AG08395 (cell line): ENCODE measurements around the gene GRIPAP1.
"Not testable (repeated sequence)": the region's sequence is repeated elsewhere in the genome, so short reads cannot be mapped to it uniquely, and the experiment has no call there.

Experiments
- DNase-seq: peaks from one replicate; pipeline ENCODE4 v3.0.0; 2012; ENCODE audit warnings: mixed read lengths, low spot score

The GRIPAP1 gene

DNA sequence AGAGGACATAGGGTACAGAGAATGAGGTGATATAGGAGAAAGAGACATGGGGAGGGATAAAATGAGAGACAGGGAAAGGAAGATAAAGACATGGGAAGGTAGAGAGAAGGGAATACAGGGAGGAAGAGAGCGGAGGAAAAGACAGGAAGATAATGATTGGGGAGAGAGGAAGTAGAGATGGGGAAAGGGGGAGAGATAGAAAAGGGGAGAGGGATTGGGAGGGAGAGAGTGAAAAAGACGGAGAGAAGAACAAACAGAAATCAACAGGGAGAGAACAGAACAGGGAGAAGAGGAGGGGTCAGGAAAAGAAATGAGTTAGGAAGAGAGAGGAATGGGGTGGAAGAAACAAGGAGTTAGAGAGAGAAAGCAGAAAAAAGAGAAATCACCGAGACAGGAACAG lies 4.6 kb downstream of the GRIPAP1 start:
- no peak for DNase-seq

DNA sequence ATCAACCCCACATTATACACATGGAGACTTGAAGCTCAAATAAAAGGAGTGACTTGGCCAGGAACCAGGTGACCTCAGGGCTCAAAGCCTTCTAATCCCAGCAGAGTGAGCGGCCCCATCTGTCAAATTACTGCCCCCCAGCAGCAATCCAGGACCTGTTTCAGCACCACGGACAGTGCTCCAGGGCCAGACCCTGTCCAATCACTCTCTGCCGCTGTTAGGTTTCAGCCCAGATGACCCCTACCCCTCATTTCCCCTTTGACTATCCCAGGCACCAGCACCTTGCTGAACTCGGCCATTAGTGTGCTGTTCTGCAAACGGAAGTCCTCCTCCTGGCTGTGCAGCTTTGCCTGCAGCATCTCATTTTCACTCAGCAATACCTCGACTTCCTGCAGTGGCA lies 5.1 kb downstream of the GRIPAP1 start:
- DNase-seq, result no peak

- no peak for DNase-seq
Observed at GRCh38 chrX:48992341-48992740, 9.7 kb downstream of the GRIPAP1 start.

DNA sequence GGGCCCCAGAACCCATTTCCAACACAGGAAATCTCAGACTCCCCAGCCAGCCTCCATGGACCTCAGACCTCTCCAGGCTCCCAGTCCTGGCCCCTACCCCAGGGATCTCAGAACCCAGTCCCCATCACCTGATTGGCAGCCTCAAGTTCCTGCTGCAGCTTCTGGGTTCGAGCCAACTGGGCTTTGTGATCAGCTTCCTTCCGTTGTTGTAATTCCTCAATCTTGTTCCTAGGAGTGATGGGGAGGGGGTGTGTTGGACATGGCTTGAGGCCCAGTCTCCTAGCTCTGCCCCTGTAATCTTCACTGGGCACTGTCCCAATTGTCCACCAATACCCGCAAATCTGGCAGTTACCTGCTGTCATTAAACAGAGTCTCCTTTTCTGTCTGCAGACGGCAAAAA lies 12.6 kb downstream of the GRIPAP1 start:
- DNase-seq, result no peak

GRCh38 chrX:48983896-48984295 lies 18.2 kb downstream of the GRIPAP1 start:
- DNase-seq, result no peak

GRCh38 chrX:48983081-48983480 lies 19.0 kb downstream of the GRIPAP1 start:
- DNase-seq, result no peak

- DNase-seq, result no peak
Observed at GRCh38 chrX:48981178-48981577, 20.9 kb downstream of the GRIPAP1 start.

DNA sequence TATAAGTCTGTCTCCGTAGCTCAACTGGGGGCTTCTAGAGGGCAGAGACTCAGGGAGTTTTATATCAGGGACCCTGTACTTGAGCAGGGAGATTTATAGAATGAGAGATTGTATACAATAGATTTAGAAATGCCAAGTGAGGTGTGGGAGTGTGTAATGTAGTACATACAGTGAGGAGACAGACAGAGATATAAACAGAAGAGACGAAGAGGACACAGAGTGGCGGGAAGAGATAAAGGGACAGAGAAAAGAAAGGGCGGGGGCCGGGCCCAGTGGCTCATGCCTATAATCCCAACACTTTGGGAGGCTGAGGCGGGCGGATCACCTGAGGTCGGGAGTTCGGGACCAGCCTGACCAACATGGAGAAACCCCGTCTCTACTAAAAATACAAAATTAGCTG lies 21.7 kb downstream of the GRIPAP1 start:
- not testable (repeated sequence) for DNase-seq

GRCh38 chrX:48978226-48978625 lies 23.8 kb downstream of the GRIPAP1 start:
- no peak for DNase-seq

DNA sequence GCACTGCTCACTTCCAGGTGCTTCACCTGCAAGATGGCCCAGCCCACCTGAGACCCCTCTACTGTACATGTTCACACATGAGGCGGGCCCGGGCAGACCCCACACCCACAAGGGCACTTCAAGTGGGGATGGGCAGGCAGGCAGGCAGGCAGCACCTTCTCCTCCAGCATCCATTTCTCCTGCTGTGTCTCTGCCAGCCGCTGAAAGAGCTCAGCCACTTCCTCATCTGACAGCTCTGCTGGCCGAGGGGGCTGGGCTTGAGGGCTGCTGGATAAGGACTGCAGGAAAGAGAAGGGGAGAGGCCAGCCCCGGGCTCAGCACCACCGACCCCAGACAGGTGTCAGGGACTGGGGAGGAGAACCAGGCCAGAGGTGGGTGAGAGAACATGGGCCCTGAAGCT lies 26.0 kb downstream of the GRIPAP1 start:
- no peak for DNase-seq

DNA sequence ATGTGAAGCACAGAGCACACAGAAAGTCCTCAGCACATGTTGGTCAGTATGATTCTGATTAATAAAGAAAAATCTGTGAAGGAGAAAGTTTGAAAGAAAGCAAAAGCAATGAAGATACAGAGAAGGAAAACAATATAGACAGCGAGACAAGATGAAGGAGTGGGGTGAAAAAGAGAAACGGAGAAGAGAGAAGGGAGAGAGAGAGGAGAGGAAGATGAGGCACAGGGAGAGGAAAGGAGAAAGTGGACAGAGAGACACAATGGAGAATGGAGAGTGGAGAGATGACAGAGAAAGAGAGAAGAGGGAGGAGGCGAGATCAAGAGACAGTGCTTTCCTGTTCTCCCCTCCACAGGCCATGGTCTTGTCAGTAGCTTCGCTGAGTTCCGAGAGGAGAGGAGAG lies 26.5 kb downstream of the GRIPAP1 start:
- DNase-seq, result no peak

GRCh38 chrX:48975041-48975440 lies 27.0 kb downstream of the GRIPAP1 start:
- no peak for DNase-seq

- DNase-seq, result no peak
Observed at GRCh38 chrX:48974574-48974973, 27.5 kb downstream of the GRIPAP1 start.

DNA sequence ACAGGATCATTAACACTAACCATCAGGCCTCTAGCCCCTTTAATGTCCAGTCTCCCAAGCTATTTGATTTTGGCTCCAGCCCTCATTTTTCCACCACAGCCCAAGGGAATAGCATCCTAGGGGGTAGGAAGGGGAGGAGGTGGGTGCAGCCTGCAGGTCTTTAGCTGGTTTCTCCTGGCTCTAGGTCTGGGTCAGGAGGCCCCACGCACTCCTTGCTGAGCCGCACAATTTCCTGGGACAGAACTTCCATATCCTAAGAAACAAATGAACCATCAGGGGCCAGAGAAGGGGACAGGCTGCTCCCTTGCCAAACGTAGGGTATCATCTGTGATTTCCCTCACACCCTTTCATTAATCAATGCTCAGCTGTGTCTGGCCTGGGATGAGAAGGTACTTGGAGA lies 28.0 kb downstream of the GRIPAP1 start:
- DNase-seq, result no peak

DNA sequence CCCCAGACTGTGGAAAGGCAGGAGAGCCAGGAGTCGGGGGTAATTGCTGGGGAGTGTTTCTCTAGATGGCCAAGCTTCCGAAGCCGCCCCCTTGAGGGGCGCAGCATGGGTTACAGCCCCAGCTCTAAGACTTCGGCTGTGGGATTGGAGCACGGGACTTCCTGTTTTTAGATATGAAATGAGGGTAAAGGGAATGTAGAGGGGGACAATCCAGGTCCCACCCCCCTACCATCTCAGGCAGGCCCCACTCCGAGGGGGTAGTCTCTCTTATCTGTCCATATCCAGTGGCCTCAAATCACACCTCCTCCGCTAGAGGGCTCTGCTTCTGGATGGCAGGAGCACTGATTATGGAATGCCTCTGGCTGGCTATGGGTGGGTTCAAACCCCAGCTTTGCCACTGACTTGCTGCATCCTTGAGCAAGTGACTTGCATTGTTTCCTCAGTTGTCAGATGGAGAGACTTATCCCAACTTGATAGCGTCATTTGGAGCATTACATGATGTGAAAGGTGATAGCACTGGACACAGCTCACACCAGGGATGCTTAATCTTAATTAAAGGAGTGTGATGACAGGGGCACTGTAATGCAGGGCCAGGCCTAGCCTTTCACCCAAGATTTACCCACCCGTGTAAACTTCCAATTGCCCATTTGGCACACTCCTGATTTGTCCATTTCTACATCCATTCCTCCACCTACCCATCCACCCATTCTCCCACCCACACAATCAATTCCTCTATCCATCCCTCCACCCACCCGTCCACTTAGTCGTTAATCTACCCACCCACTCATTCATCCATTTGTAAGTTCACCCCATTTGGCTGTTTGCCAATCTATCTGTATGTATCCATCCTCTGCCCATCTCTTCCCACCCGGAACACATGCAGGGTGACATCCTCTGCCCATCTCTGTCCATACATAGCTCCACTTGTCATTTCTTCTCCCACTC lies 29.6 kb downstream of the GRIPAP1 start:
- peak; percentile 34 for DNase-seq

DNA sequence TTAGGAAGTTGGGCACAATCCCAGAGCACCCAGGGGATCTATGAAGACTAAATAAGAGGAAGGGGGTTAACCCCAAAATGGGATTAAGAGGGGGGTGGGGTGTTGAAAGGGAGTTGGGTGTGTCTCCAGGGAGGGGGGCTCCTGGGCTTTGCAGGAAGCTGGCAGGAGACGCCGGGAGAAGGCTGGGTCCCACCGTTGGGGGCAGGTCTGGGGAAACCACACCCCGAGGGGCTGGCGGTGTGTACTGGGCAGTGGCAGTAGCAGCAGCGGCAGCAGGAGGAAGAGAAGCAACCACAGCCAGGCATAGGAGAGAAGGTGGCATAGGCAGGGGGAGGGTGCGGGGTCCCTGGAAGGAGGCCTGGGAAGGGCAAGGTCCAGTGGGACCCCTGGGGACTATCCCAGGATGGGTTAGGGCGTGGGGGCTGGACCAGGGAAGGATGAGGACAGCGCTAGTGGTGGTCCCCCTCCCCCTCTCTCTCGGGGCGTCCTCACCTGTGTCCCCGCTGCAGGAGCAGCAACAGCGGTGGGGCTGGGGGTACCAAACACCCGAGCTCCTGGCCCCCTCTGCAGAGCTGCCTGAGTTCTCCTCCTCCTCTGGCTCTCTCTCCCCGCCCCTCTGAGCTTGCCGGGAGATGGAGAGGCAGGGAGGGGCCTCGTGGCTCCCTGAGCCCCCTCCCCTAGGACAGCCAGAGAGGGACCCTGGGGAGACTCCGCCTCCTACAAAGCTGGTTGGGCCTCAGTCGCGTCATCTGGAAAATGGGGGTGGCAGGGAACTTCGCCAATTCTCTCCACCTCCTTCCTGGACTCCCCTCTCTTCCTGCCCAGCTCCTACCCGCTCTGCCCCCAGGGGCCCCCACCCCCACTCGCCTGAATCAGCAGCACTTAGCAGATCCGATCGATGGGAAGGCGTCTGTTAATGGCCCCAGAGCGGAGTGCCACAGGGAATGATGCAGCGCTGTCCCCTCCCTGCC lies 30.5 kb downstream of the GRIPAP1 start, which contains the start of gene KCND1:
Gene KCND1, minus strand, starts transcription at position 596 of the 971 bp plus-strand sequence. CDS start 1,573 bp downstream, outside the sequence.
- DNase-seq, result no peak

- DNase-seq, result no peak
Observed at GRCh38 chrX:48969471-48969870, 32.6 kb downstream of the GRIPAP1 start.

- DNase-seq, result no peak
Observed at GRCh38 chrX:48968377-48968776, 33.7 kb downstream of the GRIPAP1 start.

DNA sequence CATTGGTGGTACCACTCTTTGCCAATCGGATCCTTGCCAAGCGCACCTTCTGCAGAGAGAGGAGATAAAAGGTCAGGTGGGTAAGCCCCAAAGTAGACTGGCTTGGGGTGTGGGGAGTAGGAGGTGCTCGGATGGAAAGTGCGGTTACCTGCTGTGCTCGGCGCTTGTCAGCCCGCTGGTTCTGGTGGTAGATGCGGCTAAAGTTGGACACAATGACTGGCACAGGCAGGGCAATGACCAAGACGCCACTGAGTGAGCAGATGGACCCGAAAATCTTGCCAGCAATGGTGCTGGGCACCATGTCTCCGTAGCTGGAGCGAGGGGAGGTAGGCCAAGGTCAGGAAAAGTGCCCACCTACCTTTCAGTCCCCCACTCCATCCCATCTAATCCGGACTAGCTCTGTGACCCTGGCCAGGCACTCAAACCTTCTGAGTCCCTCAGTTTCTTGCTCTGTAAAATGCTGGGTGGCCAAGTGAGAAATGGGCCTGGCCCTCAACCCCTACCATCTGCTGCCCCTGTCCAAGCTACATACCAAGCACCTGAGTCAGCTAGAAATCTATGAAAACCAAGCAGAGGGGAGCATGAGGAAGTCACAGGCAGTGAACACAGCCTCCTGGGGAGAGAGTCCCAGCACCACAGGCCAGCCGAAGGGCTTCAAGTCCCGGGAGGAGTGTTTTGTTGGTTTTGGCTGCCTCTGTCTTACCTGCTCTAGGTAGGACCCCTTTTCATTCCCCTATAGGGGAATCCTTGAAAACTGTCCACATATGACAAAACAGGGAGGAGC lies 35.1 kb downstream of the GRIPAP1 start:
- peak; percentile 44 for DNase-seq

- no peak for DNase-seq
Observed at GRCh38 chrX:48965959-48966358, 36.1 kb downstream of the GRIPAP1 start.

DNA sequence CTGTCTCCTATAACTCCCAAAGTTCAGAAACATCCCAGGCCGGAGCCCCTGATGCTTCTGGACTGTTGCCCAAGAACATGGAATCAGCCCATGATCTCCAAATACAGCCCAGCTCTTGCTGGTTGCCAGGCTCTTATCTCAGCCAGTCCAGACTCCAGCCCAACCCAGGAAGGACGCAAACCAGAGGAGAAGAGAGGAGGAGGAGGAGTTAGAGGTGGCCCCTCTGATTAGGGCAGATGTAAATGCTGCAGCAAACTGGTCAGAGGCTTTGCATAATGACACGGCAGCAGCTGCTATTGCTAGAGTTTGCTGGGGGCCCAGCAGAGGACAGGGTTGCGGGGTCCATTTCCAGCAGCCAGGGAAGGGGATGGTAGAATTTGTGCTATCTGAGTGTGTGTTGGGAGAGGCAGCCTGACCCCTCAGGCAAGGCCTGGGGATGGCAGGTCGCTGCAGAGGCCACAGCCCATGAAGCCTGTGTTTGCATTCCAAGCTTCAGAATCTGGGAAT lies 40.4 kb downstream of the GRIPAP1 start:
- no peak for DNase-seq

DNA sequence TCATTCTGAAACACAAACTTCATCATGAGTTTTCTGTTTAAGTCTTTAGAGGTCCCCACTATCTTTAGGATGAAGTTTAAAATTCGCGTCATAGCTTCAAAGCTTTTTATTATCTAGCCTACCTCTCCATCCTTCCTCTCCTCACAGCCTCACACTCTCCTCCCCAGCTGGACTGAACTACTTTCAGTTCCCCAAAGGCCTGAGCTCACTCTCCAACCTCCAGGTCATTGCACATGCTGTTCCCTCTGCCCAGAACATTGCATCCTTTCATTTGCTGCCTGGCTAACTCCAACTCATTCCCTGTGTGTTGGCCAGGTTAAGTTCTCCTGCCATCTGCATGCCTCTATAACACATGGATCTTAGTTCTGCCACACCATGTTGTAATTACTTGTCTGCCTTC lies 41.8 kb downstream of the GRIPAP1 start:
- DNase-seq, result no peak
